Sigmoid colon (tissue), 4 donors: Measurements from ENCODE around the gene SLC2A13.

Experiments used
- CTCF ChIP-seq, 4 experiments: fragments of 450-650 bp in 3 of 4; fragments of 200-600 bp in 1 of 4; IDR thresholded peaks; one replicate each; pipeline ENCODE4 v1.5.1; 2016 to 2019; ENCODE audit warnings: antibody characterized with exemption in 4 of 4, mild to moderate bottlenecking in 3 of 4, moderate library complexity in 2 of 4
- EP300 ChIP-seq, 4 donors: sonication (generic); formaldehyde crosslinking; IDR thresholded peaks; one replicate each; pipeline ENCODE4 v1.6.1; 2017; ENCODE audit warnings: antibody characterized with exemption in 4 of 4
- POLR2A ChIP-seq, 2 donors: fragments of 450-650 bp; IDR thresholded peaks; one replicate each; pipeline ENCODE4 v1.6.1; 2016; ENCODE audit warnings: antibody characterized with exemption in 2 of 2, mild to moderate bottlenecking in 2 of 2, moderate library complexity in 2 of 2

GRCh38 chr12:39736406-39736805 lies 369.5 kb downstream of the SLC2A13 start:
- TF ChIP-seq EP300 (IDR thresholded peaks at IDR 0.05) (no peak), CTCF (IDR thresholded peaks at IDR 0.05) (no peak), POLR2A (IDR thresholded peaks at IDR 0.05) (no peak)
